Right atrium auricular region (tissue), 2 donors: Measurements from ENCODE around the gene LRRC27. TPM values are rescaled to one million over a fixed set of nuclear protein-coding genes. Genes with fewer than 3 reads are reported as not detected.
A peak's percentile ranks its signal among the peaks of the same experiment; 100 is the strongest.

ENCODE experiments used
- DNase-seq: peaks from one replicate; pipeline ENCODE4 v3.0.0-alpha.2; 2019; ENCODE audit warnings: low spot score
- H3K27ac ChIP-seq, 2 donors: fragments of 200-600 bp; sonication (generic); 1 replicate in 1 of 2; 2 replicates in 1 of 2; pipeline ENCODE4 v1.5.1; 2016 to 2019
- H3K27me3 ChIP-seq, 2 donors: fragments of 200-600 bp; sonication (generic); one replicate each; pipeline versions ENCODE4 v1.5.1 to v1.6.0; 2017 to 2019
- H3K36me3 ChIP-seq: fragments of 200-600 bp; sonication (generic); one replicate; pipeline ENCODE4 v1.5.1; 2016
- H3K4me1 ChIP-seq, 2 donors: fragments of 200-600 bp; sonication (generic); one replicate each; pipeline versions ENCODE4 v1.5.1 to v1.6.0; 2017 to 2019
- H3K4me3 ChIP-seq, 2 donors: fragments of 200-600 bp; sonication (generic); 1 replicate in 1 of 2; 2 replicates in 1 of 2; pipeline ENCODE4 v1.5.1; 2017 to 2019; ENCODE audit warnings: mild to moderate bottlenecking in 1 of 2, moderate library complexity in 1 of 2
- H3K9me3 ChIP-seq, 2 donors: fragments of 200-600 bp; sonication (generic); one replicate each; pipeline ENCODE4 v1.5.1; 2019
- total RNA-seq, 2 donors: library from RNA; depleted of rRNA; stranded (reverse); fragments of >200 nt; gene quantifications; one replicate each; pipeline ENCODE4 v1.1.0, GENCODE V29; 2016
- TF ChIP-seq, protein P1 (sequence below), 2 donors: fragments of 200-600 bp; sonication (generic); IDR thresholded peaks; one replicate each; pipeline ENCODE4 v1.5.1; 2019; ENCODE audit warnings: antibody characterized with exemption in 2 of 2

Gene LRRC27
- total RNA-seq, 2 donors from 2014 or later: 2.6 to 4.6 TPM

DNA sequence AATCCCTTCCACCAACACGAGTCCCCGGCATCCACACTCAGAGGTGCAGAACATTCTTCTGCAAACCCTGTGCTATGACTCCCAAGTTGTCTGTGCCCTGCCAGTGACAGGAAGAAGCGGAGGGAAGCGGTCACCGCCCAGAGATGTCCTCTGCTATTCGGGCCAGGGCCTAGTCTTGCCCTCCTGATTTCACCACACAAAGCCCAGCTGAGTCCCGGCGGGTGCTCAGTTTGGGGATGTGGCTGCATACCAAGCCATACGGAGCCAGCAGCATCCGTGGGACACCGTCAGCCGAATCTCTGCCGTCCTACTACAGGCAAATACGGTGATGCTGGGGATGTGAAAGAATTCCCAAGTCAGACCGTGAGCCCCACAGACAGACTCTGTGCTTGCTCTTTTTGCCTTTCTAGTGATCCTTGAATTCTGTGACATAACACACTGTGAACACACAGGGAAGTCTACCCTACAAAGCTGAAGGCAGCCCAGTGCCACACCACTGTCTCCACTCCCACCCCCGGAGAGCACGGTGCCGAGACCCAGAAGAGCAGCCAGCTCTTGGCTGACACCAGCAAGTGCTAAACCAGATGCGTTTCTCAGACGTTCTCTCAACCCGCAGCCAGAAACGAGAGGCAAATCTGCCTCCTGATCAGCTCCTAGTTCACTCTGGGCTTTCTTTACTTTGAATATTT lies 26.2 kb upstream of the LRRC27 start:
- Histone ChIP-seq H3K27ac (no peak overlapping the region), H3K4me3 (no peak overlapping the region), H3K27me3 (no peaks in the 10 kb centered on the region), H3K36me3 (no peaks in the 10 kb centered on the region), H3K9me3 (no peaks in the 10 kb centered on the region), H3K4me1 (peaks cover 0 to 16% of the 10 kb centered on the region in 2 donors)
- TF ChIP-seq, protein P1, sequence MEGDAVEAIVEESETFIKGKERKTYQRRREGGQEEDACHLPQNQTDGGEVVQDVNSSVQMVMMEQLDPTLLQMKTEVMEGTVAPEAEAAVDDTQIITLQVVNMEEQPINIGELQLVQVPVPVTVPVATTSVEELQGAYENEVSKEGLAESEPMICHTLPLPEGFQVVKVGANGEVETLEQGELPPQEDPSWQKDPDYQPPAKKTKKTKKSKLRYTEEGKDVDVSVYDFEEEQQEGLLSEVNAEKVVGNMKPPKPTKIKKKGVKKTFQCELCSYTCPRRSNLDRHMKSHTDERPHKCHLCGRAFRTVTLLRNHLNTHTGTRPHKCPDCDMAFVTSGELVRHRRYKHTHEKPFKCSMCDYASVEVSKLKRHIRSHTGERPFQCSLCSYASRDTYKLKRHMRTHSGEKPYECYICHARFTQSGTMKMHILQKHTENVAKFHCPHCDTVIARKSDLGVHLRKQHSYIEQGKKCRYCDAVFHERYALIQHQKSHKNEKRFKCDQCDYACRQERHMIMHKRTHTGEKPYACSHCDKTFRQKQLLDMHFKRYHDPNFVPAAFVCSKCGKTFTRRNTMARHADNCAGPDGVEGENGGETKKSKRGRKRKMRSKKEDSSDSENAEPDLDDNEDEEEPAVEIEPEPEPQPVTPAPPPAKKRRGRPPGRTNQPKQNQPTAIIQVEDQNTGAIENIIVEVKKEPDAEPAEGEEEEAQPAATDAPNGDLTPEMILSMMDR (IDR thresholded peaks at IDR 0.05): no peak
- DNase-seq: no peak

DNA sequence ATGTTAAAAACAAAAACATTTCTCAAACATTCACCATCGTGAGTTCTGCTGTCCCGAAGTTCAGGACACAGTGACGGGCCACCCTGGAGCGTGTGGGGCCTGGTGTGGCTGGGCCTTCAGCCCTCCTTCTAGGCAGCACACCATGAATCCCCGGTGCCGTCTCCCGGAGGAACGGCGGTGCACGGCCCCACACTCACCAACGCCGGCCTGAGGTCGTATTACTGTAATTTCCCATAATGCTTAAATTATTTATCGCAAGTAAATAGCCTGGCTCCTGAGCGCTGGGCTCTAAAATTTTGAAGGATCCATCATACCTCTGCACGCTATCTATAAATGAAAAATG lies 25.7 kb upstream of the LRRC27 start:
- no peak overlapping the region for H3K4me3 ChIP-seq
- no peaks in the 10 kb centered on the region for H3K36me3 ChIP-seq
- H3K27ac ChIP-seq: no peak overlapping the region
- TF ChIP-seq, protein P1 (IDR thresholded peaks at IDR 0.05): no peak
- H3K9me3 ChIP-seq: no peaks in the 10 kb centered on the region
- H3K4me1 ChIP-seq: peaks cover 0 to 16% of the 10 kb centered on the region in 2 donors
- DNase-seq: no peak
- no peaks in the 10 kb centered on the region for H3K27me3 ChIP-seq

DNA sequence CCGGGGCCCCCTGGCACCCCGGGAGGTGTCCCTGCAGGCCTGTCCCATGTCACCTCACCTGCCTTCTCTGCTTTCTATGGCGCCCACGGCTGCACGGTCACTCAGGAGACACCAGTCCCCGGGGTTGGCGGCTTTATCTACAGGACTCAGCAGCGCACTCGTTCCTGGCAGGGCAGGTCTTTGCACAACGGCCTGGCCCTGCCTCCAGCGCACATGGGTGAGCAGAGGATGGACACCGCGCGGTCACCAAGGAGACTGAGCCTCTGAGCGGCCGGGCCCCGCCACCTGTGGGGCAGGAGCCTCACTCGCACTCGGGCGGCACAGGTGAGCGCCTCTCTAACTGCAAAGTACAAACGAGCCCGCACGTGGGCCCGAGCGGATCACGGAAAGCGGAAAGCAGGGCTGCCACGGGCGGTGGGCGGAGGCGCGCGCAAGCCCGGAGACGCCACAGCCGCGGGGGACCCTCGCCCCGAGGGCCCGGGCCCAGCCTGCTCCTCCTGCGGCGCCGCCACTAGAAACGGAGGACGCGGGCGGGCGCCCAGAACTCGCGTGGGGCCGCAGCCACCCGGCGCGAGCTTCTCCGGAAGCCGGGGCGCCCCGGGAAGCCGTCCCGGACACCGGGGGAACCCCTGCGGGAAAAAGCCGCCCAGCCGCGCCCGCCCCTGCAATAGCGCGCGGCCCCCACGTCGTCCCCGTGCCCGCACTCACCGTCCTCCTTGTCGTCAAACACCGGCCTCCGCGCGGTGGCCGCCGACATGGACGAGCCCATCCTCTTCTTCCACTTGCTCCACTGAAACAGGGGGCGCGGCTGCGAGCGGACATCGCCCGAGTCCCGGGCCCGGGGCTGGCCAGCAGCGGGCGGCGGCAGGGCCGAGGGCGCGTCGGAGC lies 24.9 kb upstream of the LRRC27 start:
- TF ChIP-seq, protein P1 (IDR thresholded peaks at IDR 0.05): no peak
- no peak for DNase-seq
- no peak overlapping the region for H3K27ac ChIP-seq

DNA sequence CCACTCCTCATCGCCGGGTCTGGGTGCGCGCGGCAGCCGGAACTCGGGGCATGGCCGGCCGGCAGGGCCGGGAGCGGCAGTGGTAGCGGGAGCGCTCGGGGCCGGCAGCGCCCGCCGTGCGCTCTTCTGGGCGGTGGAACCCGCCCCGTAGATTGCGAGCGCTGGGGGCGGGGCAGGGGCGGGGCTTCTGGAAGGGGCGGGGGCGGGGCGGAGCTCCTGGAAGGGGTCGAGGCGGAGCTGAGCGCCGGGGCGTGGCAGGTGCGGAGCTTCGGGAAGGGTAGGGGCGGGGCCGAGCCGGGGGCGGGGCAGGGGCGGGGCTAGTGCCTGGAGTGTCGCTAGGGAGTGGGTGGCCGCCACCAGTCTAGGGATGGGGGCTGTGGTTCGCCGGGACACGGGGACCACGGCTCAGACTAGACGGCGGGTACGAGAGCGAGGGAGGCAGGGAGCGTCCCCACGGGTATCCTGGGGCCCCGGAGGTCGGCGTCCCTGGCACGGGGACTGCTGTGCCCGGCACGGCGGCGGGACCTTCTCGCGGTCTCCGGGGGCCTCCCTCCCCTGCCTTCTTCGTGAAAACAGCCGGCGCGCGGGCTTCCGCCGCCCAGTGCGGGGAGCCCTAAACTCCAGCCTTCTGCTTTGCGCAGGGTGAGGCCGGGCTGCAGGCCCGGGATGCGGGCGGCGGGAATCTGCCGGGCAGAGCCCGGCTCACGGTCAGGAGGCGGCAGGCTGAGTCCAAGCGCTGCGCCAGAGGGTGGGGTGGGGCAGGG lies 24.0 kb upstream of the LRRC27 start, which contains the start of gene STK32C:
TSS of gene STK32C (minus strand) at position 128 of the 764 bp plus-strand sequence. CDS start at position 11, 117 bp downstream.
- peaks cover 0 to 16% of the 10 kb centered on the region in 2 donors for H3K4me1 ChIP-seq
- H3K36me3 ChIP-seq: no peaks in the 10 kb centered on the region
- TF ChIP-seq, protein P1 (IDR thresholded peaks at IDR 0.05): peak in 1 of 2 donors; percentile 15

More for the DNA sequence above, 24.9 kb upstream of the LRRC27 start:
- no peaks in the 10 kb centered on the region for H3K9me3 ChIP-seq
- H3K36me3 ChIP-seq: no peaks in the 10 kb centered on the region
- H3K4me1 ChIP-seq: peaks cover 0 to 16% of the 10 kb centered on the region in 2 donors
- peak overlapping the region; percentile 78 to 87 for H3K4me3 ChIP-seq
- H3K27me3 ChIP-seq: no peaks in the 10 kb centered on the region

DNA sequence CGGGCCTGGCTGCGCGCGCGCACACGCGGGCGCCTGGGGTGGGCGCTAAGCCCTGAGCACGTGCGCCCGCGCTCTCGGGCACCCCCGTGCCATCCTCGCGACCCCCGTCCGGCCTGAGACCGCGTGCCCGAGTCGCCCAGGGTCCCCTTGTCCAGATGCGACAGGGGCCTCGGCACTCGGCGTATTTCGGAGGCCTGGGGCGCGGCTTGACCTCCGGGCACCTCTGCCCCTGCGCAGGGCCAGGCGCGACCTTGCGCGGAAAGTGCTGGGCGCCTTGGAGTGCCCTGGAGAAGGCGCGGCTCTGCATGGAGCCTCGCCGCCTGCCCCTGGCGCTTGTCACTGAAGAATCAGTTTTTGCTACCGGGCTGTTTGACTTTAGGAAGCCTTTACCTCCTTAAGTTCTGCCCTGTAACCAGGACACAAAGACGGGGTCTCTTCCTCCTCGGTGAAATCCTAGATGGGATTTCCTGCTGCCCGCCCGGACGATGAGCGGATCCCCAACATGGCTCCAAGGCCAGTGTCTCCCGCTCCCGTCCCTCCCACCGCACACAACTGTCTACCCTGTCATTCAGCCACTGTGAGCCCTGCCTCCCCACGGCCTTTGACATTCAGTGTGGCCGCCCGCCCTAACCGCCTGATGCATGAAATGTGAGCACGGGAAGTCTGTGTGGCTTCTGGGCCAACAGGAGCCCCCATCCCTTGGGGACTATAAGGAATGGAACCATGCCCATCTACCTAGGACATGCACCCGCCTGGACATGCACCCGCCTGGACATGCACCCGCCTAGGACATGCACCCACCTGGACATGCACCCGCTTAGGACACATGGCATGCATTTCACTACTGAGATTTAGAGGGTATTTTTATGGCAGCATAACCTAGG lies 23.2 kb upstream of the LRRC27 start:
- TF ChIP-seq, protein P1 (IDR thresholded peaks at IDR 0.05): no peak
- H3K27ac ChIP-seq: peak overlapping the region; percentile 69 to 71
- no peak for DNase-seq
- H3K4me3 ChIP-seq: peak overlapping the region; percentile 78 to 87
- H3K4me1 ChIP-seq: peaks cover 0 to 16% of the 10 kb centered on the region in 2 donors
- no peaks in the 10 kb centered on the region for H3K9me3 ChIP-seq
- H3K36me3 ChIP-seq: no peaks in the 10 kb centered on the region
- H3K27me3 ChIP-seq: no peaks in the 10 kb centered on the region

More for the DNA sequence above, 24.0 kb upstream of the LRRC27 start, which contains the start of gene STK32C:
- Histone ChIP-seq H3K9me3 (no peaks in the 10 kb centered on the region), H3K4me3 (peak within 1 kb of the TSS; percentile 78 to 87), H3K27ac (peak within 1 kb of the TSS; percentile 69 to 71), H3K27me3 (no peaks in the 10 kb centered on the region)
- DNase-seq: peak; percentile 85
